ENCODE data around the gene TP53BP1.

DNA sequence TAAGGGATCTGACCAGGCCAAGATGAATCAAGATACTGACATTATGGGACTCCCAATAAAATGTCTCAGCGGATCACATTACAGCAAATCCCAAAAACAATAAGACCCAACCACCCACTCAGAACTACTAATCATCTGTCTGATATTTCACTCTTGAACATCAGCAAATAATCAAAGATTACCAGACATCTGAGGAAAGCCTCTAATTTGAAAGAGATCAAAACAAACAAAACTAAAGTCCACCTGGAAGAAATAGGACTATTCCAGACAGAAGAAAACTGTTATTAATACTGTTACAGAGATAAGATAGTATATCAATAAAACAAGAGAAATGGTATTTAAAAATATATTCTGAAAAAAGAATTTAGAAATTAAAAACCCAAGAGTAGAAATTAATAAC is 29.0 kb downstream of the TP53BP1 start:
- TF ChIP-seq, protein P1, sequence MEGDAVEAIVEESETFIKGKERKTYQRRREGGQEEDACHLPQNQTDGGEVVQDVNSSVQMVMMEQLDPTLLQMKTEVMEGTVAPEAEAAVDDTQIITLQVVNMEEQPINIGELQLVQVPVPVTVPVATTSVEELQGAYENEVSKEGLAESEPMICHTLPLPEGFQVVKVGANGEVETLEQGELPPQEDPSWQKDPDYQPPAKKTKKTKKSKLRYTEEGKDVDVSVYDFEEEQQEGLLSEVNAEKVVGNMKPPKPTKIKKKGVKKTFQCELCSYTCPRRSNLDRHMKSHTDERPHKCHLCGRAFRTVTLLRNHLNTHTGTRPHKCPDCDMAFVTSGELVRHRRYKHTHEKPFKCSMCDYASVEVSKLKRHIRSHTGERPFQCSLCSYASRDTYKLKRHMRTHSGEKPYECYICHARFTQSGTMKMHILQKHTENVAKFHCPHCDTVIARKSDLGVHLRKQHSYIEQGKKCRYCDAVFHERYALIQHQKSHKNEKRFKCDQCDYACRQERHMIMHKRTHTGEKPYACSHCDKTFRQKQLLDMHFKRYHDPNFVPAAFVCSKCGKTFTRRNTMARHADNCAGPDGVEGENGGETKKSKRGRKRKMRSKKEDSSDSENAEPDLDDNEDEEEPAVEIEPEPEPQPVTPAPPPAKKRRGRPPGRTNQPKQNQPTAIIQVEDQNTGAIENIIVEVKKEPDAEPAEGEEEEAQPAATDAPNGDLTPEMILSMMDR (IDR thresholded peaks at IDR 0.05; ENCODE audit: low read length), result no peak
- no peak for TF ChIP-seq EZH2phosphoT487 (IDR thresholded peaks at IDR 0.05; ENCODE audit: low read length)
